ENCODE results near the gene BSN.

DNA sequence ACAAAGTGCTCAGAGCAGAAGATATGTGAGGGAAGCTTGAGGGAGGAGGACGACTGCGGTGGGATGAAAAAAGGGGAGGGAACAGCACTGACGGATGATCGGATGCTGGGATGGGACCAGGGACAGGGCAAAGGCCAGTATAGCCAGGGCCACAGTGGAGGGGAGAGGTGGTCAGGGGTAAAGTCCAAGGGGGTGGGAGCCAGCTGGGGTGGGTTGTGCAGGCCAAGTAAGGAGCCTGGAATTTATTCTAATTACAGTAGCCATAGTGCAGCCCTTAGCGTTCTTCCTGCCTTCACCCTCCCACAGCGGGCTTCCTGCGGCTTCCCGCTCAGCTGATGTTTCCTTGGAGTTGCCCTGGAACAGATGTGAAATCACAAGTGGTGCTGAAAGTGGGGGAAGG is 112.3 kb downstream of the BSN start:
- TF ChIP-seq, protein P1, sequence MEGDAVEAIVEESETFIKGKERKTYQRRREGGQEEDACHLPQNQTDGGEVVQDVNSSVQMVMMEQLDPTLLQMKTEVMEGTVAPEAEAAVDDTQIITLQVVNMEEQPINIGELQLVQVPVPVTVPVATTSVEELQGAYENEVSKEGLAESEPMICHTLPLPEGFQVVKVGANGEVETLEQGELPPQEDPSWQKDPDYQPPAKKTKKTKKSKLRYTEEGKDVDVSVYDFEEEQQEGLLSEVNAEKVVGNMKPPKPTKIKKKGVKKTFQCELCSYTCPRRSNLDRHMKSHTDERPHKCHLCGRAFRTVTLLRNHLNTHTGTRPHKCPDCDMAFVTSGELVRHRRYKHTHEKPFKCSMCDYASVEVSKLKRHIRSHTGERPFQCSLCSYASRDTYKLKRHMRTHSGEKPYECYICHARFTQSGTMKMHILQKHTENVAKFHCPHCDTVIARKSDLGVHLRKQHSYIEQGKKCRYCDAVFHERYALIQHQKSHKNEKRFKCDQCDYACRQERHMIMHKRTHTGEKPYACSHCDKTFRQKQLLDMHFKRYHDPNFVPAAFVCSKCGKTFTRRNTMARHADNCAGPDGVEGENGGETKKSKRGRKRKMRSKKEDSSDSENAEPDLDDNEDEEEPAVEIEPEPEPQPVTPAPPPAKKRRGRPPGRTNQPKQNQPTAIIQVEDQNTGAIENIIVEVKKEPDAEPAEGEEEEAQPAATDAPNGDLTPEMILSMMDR (IDR thresholded peaks at IDR 0.05; ENCODE audit: low read length): no peak
- no peak for TF ChIP-seq EZH2 (IDR thresholded peaks at IDR 0.05; ENCODE audit: borderline replicate concordance, low read length)

All from OCI-LY1 (cell line).